Astrocyte of the spinal cord (primary cell): ENCODE measurements around the gene SCRN1.
"Not testable (repeated sequence)": the region's sequence is repeated elsewhere in the genome, so short reads cannot be mapped to it uniquely, and the experiment has no call there.

Experiments used
- DNase-seq: peaks from one replicate; pipeline ENCODE4 v3.0.0; 2011; ENCODE audit warnings: low read depth, low spot score
- H3K4me3 ChIP-seq: 2 replicates; pipeline ENCODE4 v1.5.1; 2011; ENCODE audit warnings: low read depth, mild to moderate bottlenecking, low read length, moderate library complexity
- in situ Hi-C: cut with HindIII; loops from 2 replicates; pipeline ENCODE4 v1.10.0; 2017; ENCODE audit warnings: low sequenced_read_pairs
- TF ChIP-seq, protein P1 (sequence below): IDR thresholded peaks from 2 replicates; pipeline ENCODE4 v1.5.1; 2012; ENCODE audit warnings: low read depth, mild to moderate bottlenecking, low read length, inconsistent platforms

SCRN1 gene

DNA sequence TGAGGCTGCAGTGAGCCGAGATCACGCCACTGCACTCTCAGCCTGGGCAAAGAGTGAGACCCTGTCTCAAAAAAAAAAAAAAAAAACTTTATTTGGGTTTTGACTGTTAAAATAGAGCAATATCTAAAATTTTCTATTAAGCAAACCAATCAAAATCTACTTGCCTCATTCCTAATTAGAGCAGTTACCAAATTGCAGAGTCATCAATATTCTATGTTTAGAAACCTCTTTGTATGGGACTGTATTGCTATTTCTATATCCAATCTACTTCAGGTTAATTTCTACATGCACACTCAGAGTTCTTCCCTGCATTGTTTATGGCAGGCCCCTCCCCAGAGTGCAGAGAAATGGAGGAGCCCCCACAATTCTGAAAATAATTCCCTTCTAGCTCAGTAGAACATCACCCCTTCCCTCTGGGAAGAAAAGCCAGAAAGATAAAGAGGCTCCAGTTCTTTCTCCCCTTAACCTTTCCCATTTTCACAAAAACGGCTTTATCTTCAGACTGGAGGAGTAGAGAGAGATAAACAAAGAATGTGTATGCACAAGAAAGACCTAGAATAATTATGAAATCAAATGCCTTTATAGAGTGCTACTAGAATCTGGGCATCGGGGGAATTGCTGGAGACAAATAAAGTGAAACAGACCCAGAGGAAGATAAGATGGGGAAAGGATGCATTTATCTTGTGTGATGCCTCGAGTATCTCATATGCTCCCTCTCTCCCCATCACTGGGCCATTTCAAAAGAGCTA, 17.9 kb downstream of the SCRN1 start:
- DNase-seq: no peak
- no peak overlapping the region for H3K4me3 ChIP-seq
- in situ Hi-C loops: no loop called here
- TF ChIP-seq, protein P1, sequence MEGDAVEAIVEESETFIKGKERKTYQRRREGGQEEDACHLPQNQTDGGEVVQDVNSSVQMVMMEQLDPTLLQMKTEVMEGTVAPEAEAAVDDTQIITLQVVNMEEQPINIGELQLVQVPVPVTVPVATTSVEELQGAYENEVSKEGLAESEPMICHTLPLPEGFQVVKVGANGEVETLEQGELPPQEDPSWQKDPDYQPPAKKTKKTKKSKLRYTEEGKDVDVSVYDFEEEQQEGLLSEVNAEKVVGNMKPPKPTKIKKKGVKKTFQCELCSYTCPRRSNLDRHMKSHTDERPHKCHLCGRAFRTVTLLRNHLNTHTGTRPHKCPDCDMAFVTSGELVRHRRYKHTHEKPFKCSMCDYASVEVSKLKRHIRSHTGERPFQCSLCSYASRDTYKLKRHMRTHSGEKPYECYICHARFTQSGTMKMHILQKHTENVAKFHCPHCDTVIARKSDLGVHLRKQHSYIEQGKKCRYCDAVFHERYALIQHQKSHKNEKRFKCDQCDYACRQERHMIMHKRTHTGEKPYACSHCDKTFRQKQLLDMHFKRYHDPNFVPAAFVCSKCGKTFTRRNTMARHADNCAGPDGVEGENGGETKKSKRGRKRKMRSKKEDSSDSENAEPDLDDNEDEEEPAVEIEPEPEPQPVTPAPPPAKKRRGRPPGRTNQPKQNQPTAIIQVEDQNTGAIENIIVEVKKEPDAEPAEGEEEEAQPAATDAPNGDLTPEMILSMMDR: no peak

DNA sequence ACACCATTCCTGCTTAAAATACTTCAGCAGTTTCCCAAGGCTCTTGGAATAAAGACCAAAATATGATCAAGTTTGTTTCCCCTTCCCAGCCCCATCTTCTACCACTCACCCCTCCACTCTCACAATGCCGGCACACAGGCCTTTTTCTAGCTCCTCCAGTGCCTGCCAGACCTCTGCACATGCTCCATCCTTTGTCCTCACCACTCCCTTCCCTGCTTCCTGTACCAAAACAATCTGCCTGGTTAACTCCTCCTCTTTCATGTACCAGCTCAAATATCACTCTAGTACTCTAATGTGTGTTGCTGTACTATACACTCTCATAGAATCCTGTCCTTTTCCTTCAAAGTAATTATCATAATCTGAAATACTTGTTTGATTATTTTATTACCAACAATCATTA, 19.4 kb downstream of the SCRN1 start:
- in situ Hi-C loops: no loop called here
- TF ChIP-seq, protein P1: no peak
- no peak for DNase-seq
- no peak overlapping the region for H3K4me3 ChIP-seq

DNA sequence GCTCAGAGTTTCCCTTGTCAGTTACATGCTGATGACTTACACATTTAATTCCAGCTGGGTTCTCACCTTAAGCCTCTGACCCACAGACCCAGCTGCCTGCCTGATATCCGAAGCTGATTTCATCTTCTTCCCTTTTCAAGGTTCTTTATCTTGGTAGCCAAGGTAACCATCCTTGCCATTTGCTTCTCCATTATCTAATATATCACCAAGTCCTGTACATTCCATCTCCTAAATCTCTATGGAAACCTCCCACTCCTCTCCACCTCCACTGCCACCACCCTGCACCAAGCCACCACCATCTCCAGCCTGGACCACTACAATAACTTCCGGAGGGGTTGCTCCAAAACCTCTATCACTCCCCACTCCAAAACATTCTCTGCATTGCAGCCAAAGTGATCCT, 19.9 kb downstream of the SCRN1 start:
- TF ChIP-seq, protein P1: no peak
- no peak for DNase-seq
- no peak overlapping the region for H3K4me3 ChIP-seq
- in situ Hi-C loops: no loop called here

DNA sequence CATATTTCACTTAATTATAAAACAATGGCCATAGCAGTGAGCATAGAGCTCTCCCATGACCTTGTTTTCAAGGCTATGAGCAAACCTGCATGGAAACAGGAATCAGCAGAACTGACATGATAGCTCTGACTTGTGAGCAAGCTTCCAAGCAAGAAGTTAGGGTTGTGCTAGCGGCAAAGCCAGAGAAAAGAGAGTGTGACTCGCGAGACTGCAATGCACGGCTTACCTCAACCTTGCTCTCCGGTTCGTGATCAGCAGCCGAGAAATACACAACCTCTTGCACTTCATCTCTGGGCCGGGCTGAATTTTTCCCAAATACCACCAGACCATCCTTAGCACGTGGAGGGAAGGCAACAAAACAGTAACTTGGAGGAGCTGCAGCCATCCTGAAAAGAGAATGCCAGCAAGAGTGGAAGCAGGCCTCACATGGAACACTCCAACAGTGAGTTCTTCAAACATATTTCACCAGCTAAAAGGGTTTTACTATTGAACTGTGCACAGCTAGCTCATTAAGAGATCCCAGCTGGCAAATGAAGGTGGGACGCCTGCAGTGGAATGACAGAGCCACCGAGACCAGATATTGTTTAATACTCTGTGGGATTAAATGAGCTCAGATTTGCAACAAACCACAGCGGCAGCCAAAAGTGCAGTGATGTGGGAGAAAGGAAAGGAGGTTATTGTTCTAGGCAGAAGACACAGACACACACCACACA, 20.8 kb downstream of the SCRN1 start:
- TF ChIP-seq, protein P1: no peak
- no peak overlapping the region for H3K4me3 ChIP-seq
- in situ Hi-C loops: no loop called here
- DNase-seq: peak; percentile 85

DNA sequence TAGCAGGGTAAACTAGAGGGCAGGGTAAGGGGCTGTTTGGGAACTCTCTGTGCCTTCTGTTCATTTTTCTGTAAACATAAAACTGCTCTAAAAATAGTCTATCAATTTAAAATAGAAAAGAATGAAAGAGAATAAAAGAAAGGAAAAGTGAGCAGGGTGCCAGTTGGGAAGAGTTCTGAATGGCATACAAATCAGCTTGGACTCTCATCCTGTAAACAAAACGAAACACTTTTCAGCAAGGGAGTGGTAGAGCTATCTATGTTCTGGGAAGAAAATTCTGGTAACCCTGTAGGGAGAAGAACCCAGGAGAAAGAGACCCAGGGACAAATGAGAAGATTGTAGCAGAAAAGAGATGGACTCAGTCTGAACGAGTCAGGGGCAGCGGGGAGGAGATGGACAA, 24.6 kb downstream of the SCRN1 start:
- DNase-seq: no peak
- in situ Hi-C loops: no loop called here
- TF ChIP-seq, protein P1: no peak
- no peak overlapping the region for H3K4me3 ChIP-seq

DNA sequence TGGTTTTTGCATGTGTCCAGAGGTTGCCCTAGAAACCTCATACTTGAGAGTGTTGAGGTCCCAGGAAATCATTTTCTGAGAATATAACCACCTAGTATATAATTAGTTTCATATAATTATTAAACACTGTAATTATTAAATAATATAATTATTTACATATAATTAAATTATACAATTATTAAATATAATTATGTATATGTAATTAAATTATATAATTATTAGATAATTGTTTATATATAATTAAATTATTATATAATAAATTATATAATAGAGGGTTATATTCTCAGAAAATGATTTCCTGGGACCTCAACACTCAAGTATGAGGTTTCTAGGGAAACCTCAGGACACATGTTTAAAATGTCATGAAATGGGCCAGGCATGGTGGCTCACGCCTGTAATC, 27.6 kb downstream of the SCRN1 start:
- in situ Hi-C loops: no loop called here
- DNase-seq: no peak
- H3K4me3 ChIP-seq: no peak overlapping the region
- TF ChIP-seq, protein P1: no peak

DNA sequence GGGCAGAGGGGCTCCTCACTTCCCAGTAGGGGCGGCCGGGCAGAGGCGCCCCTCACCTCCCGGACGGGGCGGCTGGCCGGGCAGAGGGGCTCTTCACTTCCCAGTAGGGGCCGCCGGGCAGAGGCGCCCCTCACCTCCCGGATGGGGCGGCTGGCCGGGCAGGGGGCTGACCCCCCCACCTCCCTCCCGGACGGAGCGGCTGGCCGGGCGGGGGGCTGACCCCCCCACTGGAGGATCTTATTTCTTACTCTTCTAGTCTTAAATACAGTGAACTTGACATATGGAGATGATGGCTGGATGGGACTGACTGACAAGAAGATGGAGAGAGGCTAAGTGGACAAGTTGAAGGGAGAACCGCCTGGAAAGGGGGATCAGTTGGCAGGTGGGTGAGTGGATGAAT, 28.0 kb downstream of the SCRN1 start:
- DNase-seq, H3K4me3 ChIP-seq, in situ Hi-C loops: not testable (repeated sequence)
